Type B pancreatic cell (in vitro differentiated cells): Measurements from ENCODE around the gene CEP162. TPM values are rescaled to one million over a fixed set of nuclear protein-coding genes. Genes with fewer than 3 reads are reported as not detected.

ENCODE experiments used
- DNase-seq: peaks from one replicate; pipeline ENCODE4 v3.0.0; 2021; ENCODE audit warnings: mixed read lengths; ENCODE audit not compliant: unreplicated experiment; ENCODE audit errors: extremely low spot score
- H3K27ac Mint-ChIP-seq: 2 replicates; pipeline ENCODE4 v1.8.0; 2021; ENCODE audit warnings: mild to moderate bottlenecking, mixed read lengths
- H3K27me3 Mint-ChIP-seq: 2 replicates; pipeline ENCODE4 v1.8.0; 2021; ENCODE audit warnings: mixed read lengths
- H3K36me3 Mint-ChIP-seq: 2 replicates; pipeline ENCODE4 v1.8.0; 2021; ENCODE audit warnings: mixed read lengths
- H3K4me1 Mint-ChIP-seq: one replicate; pipeline ENCODE4 v1.8.0; 2021; ENCODE audit warnings: mixed read lengths; ENCODE audit not compliant: unreplicated experiment
- H3K4me3 Mint-ChIP-seq: 2 replicates; pipeline ENCODE4 v1.8.0; 2021; ENCODE audit warnings: mild to moderate bottlenecking, mixed read lengths
- H3K9me3 Mint-ChIP-seq: 2 replicates; pipeline ENCODE4 v1.8.0; 2021; ENCODE audit warnings: mixed read lengths
- total RNA-seq: library from RNA; stranded (reverse); gene quantifications from 2 replicates; pipeline ENCODE4 v1.2.1, GENCODE V29; 2021; ENCODE audit warnings: low replicate concordance
- TF ChIP-seq, protein P1 (sequence below): fragments of 200-600 bp; sonication (generic); conservative IDR thresholded peaks from 2 replicates; pipeline ENCODE4 v1.5.0; 2021; ENCODE audit warnings: antibody characterized with exemption, mild to moderate bottlenecking

Gene CEP162
- total RNA-seq, 1 donor from 2014 or later, result 17.2 TPM

DNA sequence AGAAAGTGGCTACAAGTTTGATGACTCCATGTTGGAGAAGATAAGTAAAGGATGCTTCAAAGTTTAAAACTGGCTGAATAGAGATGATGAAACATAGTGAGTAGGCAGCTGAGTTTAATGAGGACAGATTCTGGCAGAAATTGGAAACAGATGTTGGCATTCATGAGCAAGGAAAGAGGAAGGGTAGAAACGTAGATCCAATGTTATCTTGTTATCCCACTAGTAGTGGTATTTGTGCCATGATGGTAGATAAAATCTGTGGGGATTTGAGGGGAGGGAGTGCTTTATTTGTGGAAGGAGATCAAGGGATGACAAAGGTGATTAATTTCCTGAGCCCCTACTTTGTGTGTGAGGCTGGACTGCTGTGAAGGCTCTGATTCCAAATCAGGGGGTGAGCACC lies 124.4 kb downstream of the CEP162 start:
- DNase-seq, result no peak
- TF ChIP-seq, protein P1, sequence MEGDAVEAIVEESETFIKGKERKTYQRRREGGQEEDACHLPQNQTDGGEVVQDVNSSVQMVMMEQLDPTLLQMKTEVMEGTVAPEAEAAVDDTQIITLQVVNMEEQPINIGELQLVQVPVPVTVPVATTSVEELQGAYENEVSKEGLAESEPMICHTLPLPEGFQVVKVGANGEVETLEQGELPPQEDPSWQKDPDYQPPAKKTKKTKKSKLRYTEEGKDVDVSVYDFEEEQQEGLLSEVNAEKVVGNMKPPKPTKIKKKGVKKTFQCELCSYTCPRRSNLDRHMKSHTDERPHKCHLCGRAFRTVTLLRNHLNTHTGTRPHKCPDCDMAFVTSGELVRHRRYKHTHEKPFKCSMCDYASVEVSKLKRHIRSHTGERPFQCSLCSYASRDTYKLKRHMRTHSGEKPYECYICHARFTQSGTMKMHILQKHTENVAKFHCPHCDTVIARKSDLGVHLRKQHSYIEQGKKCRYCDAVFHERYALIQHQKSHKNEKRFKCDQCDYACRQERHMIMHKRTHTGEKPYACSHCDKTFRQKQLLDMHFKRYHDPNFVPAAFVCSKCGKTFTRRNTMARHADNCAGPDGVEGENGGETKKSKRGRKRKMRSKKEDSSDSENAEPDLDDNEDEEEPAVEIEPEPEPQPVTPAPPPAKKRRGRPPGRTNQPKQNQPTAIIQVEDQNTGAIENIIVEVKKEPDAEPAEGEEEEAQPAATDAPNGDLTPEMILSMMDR, result no peak
- Mint-ChIP-seq H3K36me3 (no peaks in the 10 kb centered on the region), H3K9me3 (peaks cover 5% of the 10 kb centered on the region), H3K4me3 (no peak overlapping the region), H3K4me1 (peaks cover 9% of the 10 kb centered on the region), H3K27me3 (no peaks in the 10 kb centered on the region), H3K27ac (no peak overlapping the region)

GRCh38 chr6:84095156-84095555 lies 132.3 kb downstream of the CEP162 start:
- no peaks in the 10 kb centered on the region for H3K9me3 Mint-ChIP-seq
- no peak overlapping the region for H3K27ac Mint-ChIP-seq
- TF ChIP-seq, protein P1, result no peak
- H3K36me3 Mint-ChIP-seq, result no peaks in the 10 kb centered on the region
- H3K4me3 Mint-ChIP-seq, result no peak overlapping the region
- no peaks in the 10 kb centered on the region for H3K4me1 Mint-ChIP-seq
- DNase-seq, result no peak
- no peaks in the 10 kb centered on the region for H3K27me3 Mint-ChIP-seq

- Mint-ChIP-seq H3K36me3 (no peaks in the 10 kb centered on the region), H3K9me3 (no peaks in the 10 kb centered on the region), H3K4me1 (no peaks in the 10 kb centered on the region), H3K27me3 (no peaks in the 10 kb centered on the region), H3K4me3 (no peak overlapping the region), H3K27ac (no peak overlapping the region)
- TF ChIP-seq, protein P1, result no peak
- no peak for DNase-seq
Measured at GRCh38 chr6:84093441-84094435, 133.7 kb downstream of the CEP162 start.

GRCh38 chr6:84089552-84089951 lies 137.9 kb downstream of the CEP162 start:
- H3K9me3 Mint-ChIP-seq, result no peaks in the 10 kb centered on the region
- H3K27ac Mint-ChIP-seq, result no peak overlapping the region
- no peaks in the 10 kb centered on the region for H3K27me3 Mint-ChIP-seq
- H3K4me3 Mint-ChIP-seq, result no peak overlapping the region
- H3K36me3 Mint-ChIP-seq, result no peaks in the 10 kb centered on the region
- TF ChIP-seq, protein P1, result no peak
- H3K4me1 Mint-ChIP-seq, result no peaks in the 10 kb centered on the region
- no peak for DNase-seq

DNA sequence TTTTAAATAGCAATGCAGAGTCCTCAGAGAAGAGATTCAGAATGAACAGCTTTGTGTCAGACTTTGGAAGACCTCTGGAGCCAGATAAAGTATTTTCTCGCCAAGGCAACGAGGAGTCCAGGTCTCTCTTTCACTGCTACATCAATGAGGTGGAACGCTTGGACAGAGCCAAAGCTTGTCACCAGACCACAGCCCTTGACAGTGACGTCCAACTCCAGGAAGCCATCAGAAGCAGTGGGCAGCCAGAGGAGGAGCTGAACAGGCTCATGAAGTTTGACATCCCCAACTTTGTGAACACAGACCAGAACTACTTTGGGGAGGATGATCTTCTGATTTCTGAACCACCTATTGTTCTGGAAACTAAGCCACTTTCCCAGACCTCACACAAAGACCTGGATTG lies 138.4 kb downstream of the CEP162 start:
- no peak overlapping the region for H3K4me3 Mint-ChIP-seq
- TF ChIP-seq, protein P1, result no peak
- no peaks in the 10 kb centered on the region for H3K4me1 Mint-ChIP-seq
- no peak for DNase-seq
- no peaks in the 10 kb centered on the region for H3K36me3 Mint-ChIP-seq
- no peak overlapping the region for H3K27ac Mint-ChIP-seq
- no peaks in the 10 kb centered on the region for H3K9me3 Mint-ChIP-seq
- no peaks in the 10 kb centered on the region for H3K27me3 Mint-ChIP-seq
